Right atrium auricular region (tissue), 2 donors: ENCODE data around the gene HSD17B14. TPM values are rescaled to one million over a fixed set of nuclear protein-coding genes. Genes with fewer than 3 reads are reported as not detected.

Source experiments
- DNase-seq: peaks from one replicate; pipeline ENCODE4 v3.0.0-alpha.2; 2019; ENCODE audit warnings: low spot score
- H3K27ac ChIP-seq, 2 donors: fragments of 200-600 bp; sonication (generic); 1 replicate in 1 of 2; 2 replicates in 1 of 2; pipeline ENCODE4 v1.5.1; 2016 to 2019
- H3K27me3 ChIP-seq, 2 donors: fragments of 200-600 bp; sonication (generic); one replicate each; pipeline versions ENCODE4 v1.5.1 to v1.6.0; 2017 to 2019
- H3K36me3 ChIP-seq: fragments of 200-600 bp; sonication (generic); one replicate; pipeline ENCODE4 v1.5.1; 2016
- H3K4me1 ChIP-seq, 2 donors: fragments of 200-600 bp; sonication (generic); one replicate each; pipeline versions ENCODE4 v1.5.1 to v1.6.0; 2017 to 2019
- H3K4me3 ChIP-seq, 2 donors: fragments of 200-600 bp; sonication (generic); 1 replicate in 1 of 2; 2 replicates in 1 of 2; pipeline ENCODE4 v1.5.1; 2017 to 2019; ENCODE audit warnings: mild to moderate bottlenecking in 1 of 2, moderate library complexity in 1 of 2
- H3K9me3 ChIP-seq, 2 donors: fragments of 200-600 bp; sonication (generic); one replicate each; pipeline ENCODE4 v1.5.1; 2019
- total RNA-seq, 2 donors: library from RNA; depleted of rRNA; stranded (reverse); fragments of >200 nt; gene quantifications; one replicate each; pipeline ENCODE4 v1.1.0, GENCODE V29; 2016
- TF ChIP-seq, protein P1 (sequence below), 2 donors: fragments of 200-600 bp; sonication (generic); IDR thresholded peaks; one replicate each; pipeline ENCODE4 v1.5.1; 2019; ENCODE audit warnings: antibody characterized with exemption in 2 of 2

Gene HSD17B14
- total RNA-seq, 2 donors from 2014 or later: 3.7 to 6.3 TPM

DNA sequence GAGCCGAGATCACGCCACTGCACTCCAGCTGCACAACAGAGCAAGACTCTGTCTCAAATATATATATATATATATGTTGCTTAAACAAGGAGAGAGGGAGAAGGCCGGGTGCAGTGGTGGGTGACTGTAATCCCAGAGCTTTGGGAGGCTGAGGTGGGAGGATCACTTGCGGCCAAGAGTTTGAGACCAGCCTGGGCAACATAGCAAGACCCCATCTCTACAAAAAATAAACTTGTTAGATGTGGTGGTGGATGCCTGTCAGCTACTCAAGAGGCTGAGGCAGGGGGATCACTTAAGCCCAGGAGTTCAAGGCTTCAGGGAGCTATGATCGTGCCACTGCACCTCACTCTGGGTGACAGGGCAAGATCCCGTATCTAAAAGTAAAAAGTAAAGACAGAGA, 5.3 kb upstream of the HSD17B14 start:
- no peak overlapping the region for H3K27ac ChIP-seq
- H3K4me1 ChIP-seq: peaks cover 0 to 10% of the 10 kb centered on the region in 2 donors
- peaks cover 5% of the 10 kb centered on the region for H3K36me3 ChIP-seq
- H3K4me3 ChIP-seq: no peak overlapping the region
- H3K27me3 ChIP-seq: no peaks in the 10 kb centered on the region
- no peak for DNase-seq
- no peaks in the 10 kb centered on the region for H3K9me3 ChIP-seq
- TF ChIP-seq, protein P1, sequence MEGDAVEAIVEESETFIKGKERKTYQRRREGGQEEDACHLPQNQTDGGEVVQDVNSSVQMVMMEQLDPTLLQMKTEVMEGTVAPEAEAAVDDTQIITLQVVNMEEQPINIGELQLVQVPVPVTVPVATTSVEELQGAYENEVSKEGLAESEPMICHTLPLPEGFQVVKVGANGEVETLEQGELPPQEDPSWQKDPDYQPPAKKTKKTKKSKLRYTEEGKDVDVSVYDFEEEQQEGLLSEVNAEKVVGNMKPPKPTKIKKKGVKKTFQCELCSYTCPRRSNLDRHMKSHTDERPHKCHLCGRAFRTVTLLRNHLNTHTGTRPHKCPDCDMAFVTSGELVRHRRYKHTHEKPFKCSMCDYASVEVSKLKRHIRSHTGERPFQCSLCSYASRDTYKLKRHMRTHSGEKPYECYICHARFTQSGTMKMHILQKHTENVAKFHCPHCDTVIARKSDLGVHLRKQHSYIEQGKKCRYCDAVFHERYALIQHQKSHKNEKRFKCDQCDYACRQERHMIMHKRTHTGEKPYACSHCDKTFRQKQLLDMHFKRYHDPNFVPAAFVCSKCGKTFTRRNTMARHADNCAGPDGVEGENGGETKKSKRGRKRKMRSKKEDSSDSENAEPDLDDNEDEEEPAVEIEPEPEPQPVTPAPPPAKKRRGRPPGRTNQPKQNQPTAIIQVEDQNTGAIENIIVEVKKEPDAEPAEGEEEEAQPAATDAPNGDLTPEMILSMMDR (IDR thresholded peaks at IDR 0.05): no peak

DNA sequence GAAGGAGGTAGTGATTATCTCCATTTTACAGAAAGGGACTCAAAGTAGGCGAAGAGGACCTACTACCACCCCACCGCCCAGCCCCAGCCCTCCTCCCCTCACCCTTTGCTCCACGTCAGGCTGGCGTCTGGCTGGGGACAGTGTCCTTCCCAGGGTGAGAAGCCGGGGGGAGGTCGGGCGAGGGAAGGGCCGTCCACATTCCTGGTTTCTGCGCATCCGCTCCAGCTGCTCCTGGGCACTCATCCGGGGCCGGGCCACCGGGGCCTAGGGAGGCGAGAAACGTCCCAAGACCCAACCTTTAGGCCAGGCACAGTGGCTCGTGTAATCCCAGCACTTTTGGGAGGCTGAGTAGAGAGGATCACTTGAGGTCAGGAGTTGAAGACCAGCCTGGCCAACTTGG, 4.8 kb upstream of the HSD17B14 start:
- Histone ChIP-seq H3K27me3 (no peaks in the 10 kb centered on the region), H3K9me3 (no peaks in the 10 kb centered on the region), H3K27ac (no peak overlapping the region), H3K4me3 (no peak overlapping the region), H3K36me3 (peaks cover 5% of the 10 kb centered on the region), H3K4me1 (peaks cover 0 to 16% of the 10 kb centered on the region in 2 donors)
- no peak for DNase-seq
- TF ChIP-seq, protein P1 (IDR thresholded peaks at IDR 0.05): no peak

DNA sequence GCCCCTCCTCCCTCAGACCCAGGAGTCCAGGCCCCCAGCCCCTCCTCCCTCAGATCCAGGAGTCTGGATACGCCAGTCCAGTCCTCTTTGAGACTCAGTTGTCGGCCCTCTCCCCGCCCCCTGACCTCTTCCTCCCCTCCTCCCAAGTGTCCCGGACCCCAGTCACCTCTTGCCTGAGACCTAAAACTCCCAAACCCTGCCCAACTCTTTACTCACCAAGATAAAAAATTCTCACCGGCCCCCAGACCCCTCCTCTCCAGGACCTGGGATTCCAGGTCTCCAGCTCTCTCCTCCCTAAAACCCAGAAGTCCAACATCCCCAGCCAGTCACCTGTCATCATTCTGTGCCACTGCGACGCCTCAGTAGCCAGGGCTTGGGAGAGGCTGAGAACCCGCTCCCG, 1.4 kb upstream of the HSD17B14 start:
- no peaks in the 10 kb centered on the region for H3K36me3 ChIP-seq
- H3K27ac ChIP-seq: peak overlapping the region in 1 of 2 donors; percentile 83
- no peaks in the 10 kb centered on the region for H3K27me3 ChIP-seq
- TF ChIP-seq, protein P1 (IDR thresholded peaks at IDR 0.05): no peak
- H3K4me1 ChIP-seq: peaks cover 0 to 24% of the 10 kb centered on the region in 2 donors
- DNase-seq: no peak
- peak overlapping the region in 1 of 2 donors; percentile 50 for H3K4me3 ChIP-seq
- H3K9me3 ChIP-seq: no peaks in the 10 kb centered on the region

DNA sequence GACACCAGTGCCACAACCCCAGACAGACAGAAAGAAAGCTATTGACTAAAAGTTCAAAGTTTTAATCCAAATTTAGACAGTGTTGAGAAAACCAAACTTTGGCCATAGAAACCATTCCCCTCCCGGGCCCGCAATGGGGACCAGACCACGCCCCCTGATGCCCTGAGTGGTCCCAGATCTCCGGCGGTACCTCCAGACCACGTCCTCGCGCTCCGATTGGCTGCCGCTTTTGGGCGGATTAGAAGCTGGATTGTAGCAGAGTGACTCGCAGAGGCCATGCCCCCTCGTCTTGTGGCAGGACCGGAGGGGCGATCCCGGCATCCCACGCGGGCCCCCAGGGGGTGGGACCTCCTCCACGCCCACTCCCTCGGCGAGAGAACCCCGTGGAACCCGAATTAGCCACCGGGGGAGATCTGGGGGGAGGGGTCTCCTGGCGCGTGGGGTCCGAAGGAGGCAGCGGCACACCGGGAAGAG, 797 bp upstream of the HSD17B14 start:
- TF ChIP-seq, protein P1 (IDR thresholded peaks at IDR 0.05): no peak
- Histone ChIP-seq H3K4me3 (peak overlapping the region; percentile 12 to 50), H3K36me3 (no peaks in the 10 kb centered on the region), H3K27me3 (no peaks in the 10 kb centered on the region), H3K9me3 (no peaks in the 10 kb centered on the region), H3K4me1 (peaks cover 0 to 24% of the 10 kb centered on the region in 2 donors), H3K27ac (peak overlapping the region; percentile 20 to 83)
- DNase-seq: peak; percentile 83

DNA sequence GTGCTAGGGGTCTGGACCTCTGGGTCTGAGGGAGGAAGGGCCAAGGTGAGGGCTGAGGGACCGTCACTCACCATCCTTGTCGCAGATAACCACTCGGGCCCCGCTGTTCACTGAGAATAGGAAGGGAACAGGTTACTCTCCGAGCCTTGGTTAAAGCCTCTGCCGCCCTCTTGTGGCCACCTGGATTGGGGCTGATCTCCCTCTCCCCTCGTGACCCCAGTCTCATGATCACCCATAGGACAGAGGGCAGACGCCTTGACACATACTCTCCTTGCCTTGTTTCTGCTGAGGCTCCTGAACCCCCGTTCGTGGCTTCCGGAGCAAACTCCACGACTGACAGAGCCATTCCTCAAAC, 580 bp downstream of the HSD17B14 start:
- H3K9me3 ChIP-seq: no peaks in the 10 kb centered on the region
- H3K4me3 ChIP-seq: peak overlapping the region; percentile 22 to 50
- no peaks in the 10 kb centered on the region for H3K36me3 ChIP-seq
- TF ChIP-seq, protein P1 (IDR thresholded peaks at IDR 0.05): peak; percentile 54 to 91
- peaks cover 0 to 24% of the 10 kb centered on the region in 2 donors for H3K4me1 ChIP-seq
- DNase-seq: peak; percentile 97
- peak overlapping the region; percentile 49 to 83 for H3K27ac ChIP-seq
- H3K27me3 ChIP-seq: no peaks in the 10 kb centered on the region

DNA sequence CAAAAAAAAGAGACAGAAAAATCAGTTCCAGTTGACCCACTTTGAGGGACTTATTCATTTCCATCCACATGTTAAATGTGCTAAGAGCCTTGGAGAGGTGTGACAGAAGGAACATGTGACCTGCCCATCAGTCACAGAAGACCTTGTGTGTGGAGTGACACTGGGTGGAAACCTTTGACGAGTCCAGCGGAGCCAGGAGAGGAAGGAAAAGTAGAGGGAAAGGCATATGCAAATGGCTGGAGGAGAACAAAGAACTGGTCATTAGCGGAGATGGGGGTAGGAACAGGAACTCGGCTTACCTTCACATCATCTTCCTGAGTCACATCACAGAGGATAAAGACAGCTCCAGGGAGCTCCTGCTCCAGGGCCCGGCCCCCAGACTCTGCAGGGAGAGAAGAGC, 2.3 kb downstream of the HSD17B14 start:
- H3K27me3 ChIP-seq: no peaks in the 10 kb centered on the region
- H3K27ac ChIP-seq: no peak overlapping the region
- H3K4me1 ChIP-seq: peaks cover 0 to 24% of the 10 kb centered on the region in 2 donors
- TF ChIP-seq, protein P1 (IDR thresholded peaks at IDR 0.05): no peak
- no peak for DNase-seq
- H3K9me3 ChIP-seq: no peaks in the 10 kb centered on the region
- H3K36me3 ChIP-seq: no peaks in the 10 kb centered on the region
- H3K4me3 ChIP-seq: no peak overlapping the region
